ENCODE data around the gene VARS1. TPM values are rescaled to one million over a fixed set of nuclear protein-coding genes. Genes with fewer than 3 reads are reported as not detected.

VARS1 gene
- total RNA-seq, 1 experiment from 2014 or later, result 132 TPM

DNA sequence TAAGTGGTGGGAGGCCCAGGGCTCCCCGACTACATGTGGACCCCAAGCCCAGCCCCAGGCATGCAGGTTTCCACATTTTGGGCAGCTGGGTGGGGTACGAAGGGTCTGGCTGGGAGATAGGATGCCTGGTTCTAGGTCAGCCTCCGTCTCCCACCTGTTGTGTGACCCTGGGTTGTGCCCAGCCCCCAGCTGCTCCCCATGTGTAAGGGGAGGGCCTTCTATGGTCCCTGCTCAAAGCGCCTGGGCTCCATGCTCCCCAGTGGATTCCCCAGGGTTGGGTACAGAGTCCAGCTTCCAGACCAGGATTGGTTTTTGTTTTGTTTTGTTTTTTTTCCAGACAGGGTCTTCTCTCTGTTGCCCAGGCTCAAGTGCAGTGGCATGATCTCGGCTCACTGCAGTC lies 17.4 kb downstream of the VARS1 start:
- DNase-seq, result no peak
- Histone ChIP-seq H3K4me1 (peaks cover 17% of the 10 kb centered on the region), H3K27me3 (replicated peaks; ENCODE audit: control insufficient read depth, insufficient read depth, low read length) (no peaks in the 10 kb centered on the region), H3K9me3 (no peaks in the 10 kb centered on the region), H3K4me3 (ENCODE audit: low read depth, low read length) (no peak overlapping the region), H3K36me3 (ENCODE audit: control insufficient read depth, insufficient read depth, low read length) (no peaks in the 10 kb centered on the region)
- POLR2A ChIA-PET, result no interaction called here
- intact Hi-C loops (cut with micrococcal nuclease; ENCODE audit: unreplicated experiment), result no loop called here
- H3K4me1 Mint-ChIP-seq (ENCODE audit: low read depth, unreplicated experiment), result peaks cover 5% of the 10 kb centered on the region
- CTCF ChIA-PET, result no interaction called here
- H3K36me3 Mint-ChIP-seq (ENCODE audit: insufficient read depth, unreplicated experiment), result peaks cover 40% of the 10 kb centered on the region
- H3K4me3 Mint-ChIP-seq (ENCODE audit: unreplicated experiment), result no peak overlapping the region
- no peaks in the 10 kb centered on the region for H3K27me3 Mint-ChIP-seq (ENCODE audit: insufficient read depth, unreplicated experiment)
- TF ChIP-seq, protein P1, sequence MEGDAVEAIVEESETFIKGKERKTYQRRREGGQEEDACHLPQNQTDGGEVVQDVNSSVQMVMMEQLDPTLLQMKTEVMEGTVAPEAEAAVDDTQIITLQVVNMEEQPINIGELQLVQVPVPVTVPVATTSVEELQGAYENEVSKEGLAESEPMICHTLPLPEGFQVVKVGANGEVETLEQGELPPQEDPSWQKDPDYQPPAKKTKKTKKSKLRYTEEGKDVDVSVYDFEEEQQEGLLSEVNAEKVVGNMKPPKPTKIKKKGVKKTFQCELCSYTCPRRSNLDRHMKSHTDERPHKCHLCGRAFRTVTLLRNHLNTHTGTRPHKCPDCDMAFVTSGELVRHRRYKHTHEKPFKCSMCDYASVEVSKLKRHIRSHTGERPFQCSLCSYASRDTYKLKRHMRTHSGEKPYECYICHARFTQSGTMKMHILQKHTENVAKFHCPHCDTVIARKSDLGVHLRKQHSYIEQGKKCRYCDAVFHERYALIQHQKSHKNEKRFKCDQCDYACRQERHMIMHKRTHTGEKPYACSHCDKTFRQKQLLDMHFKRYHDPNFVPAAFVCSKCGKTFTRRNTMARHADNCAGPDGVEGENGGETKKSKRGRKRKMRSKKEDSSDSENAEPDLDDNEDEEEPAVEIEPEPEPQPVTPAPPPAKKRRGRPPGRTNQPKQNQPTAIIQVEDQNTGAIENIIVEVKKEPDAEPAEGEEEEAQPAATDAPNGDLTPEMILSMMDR (IDR thresholded peaks at IDR 0.05; ENCODE audit: insufficient read depth in 1 of 2, low read depth in 1 of 2, low read length in 1 of 2, severe bottlenecking in 1 of 2, unreplicated experiment in 1 of 2), result no peak
- no peaks in the 10 kb centered on the region for H3K9me3 Mint-ChIP-seq (ENCODE audit: unreplicated experiment)
- BruUV-seq (replicated peaks), result no TSS peak
- H3K27ac Mint-ChIP-seq (ENCODE audit: unreplicated experiment), result peak overlapping the region; percentile 59

DNA sequence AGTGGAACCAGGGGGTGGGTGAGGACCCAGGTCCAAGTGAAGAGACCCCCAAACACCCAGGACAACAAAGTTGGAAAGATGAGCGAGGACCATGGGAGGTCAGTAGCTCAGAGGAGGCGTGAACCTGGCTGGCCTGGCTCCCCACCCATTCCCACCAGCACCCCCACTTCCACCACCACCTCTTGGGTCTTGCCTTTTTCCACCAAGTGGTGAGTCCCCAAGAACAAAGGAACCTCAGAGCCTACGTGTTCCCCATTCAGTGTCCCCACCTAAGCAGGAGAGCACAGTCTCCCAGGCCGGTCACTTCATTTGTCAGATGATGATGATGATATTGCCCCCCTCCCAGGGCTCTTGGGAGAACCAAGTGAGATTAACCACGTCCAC lies 17.9 kb downstream of the VARS1 start:
- no peaks in the 10 kb centered on the region for H3K9me3 ChIP-seq
- CTCF ChIA-PET, result no interaction called here
- no peak for DNase-seq
- BruUV-seq (replicated peaks), result no TSS peak
- no peaks in the 10 kb centered on the region for H3K27me3 Mint-ChIP-seq (ENCODE audit: insufficient read depth, unreplicated experiment)
- peaks cover 5% of the 10 kb centered on the region for H3K4me1 Mint-ChIP-seq (ENCODE audit: low read depth, unreplicated experiment)
- intact Hi-C loops (cut with micrococcal nuclease; ENCODE audit: unreplicated experiment), result loop anchor here (1.0 kb wide), 1 partner anchor 14 kb away; no protein-coding TSS in a partner anchor
- H3K27ac Mint-ChIP-seq (ENCODE audit: unreplicated experiment), result peak overlapping the region; percentile 59
- peaks cover 35% of the 10 kb centered on the region for H3K36me3 Mint-ChIP-seq (ENCODE audit: insufficient read depth, unreplicated experiment)
- TF ChIP-seq, protein P1 (IDR thresholded peaks at IDR 0.05; ENCODE audit: insufficient read depth in 1 of 2, low read depth in 1 of 2, low read length in 1 of 2, severe bottlenecking in 1 of 2, unreplicated experiment in 1 of 2), result no peak
- no peak overlapping the region for H3K4me3 ChIP-seq (ENCODE audit: low read depth, low read length)
- H3K4me1 ChIP-seq, result peaks cover 23% of the 10 kb centered on the region
- no peaks in the 10 kb centered on the region for H3K27me3 ChIP-seq (replicated peaks; ENCODE audit: control insufficient read depth, insufficient read depth, low read length)
- no peaks in the 10 kb centered on the region for H3K36me3 ChIP-seq (ENCODE audit: control insufficient read depth, insufficient read depth, low read length)
- POLR2A ChIA-PET, result interaction anchor here (0.5 to 0.7 kb wide), 2 partner anchors 29 to 117 kb away, joined by 3 to 5 read pairs; partner anchors contain the start of genes C6orf47 and LSM2
- H3K9me3 Mint-ChIP-seq (ENCODE audit: unreplicated experiment), result no peaks in the 10 kb centered on the region
- no peak overlapping the region for H3K4me3 Mint-ChIP-seq (ENCODE audit: unreplicated experiment)

DNA sequence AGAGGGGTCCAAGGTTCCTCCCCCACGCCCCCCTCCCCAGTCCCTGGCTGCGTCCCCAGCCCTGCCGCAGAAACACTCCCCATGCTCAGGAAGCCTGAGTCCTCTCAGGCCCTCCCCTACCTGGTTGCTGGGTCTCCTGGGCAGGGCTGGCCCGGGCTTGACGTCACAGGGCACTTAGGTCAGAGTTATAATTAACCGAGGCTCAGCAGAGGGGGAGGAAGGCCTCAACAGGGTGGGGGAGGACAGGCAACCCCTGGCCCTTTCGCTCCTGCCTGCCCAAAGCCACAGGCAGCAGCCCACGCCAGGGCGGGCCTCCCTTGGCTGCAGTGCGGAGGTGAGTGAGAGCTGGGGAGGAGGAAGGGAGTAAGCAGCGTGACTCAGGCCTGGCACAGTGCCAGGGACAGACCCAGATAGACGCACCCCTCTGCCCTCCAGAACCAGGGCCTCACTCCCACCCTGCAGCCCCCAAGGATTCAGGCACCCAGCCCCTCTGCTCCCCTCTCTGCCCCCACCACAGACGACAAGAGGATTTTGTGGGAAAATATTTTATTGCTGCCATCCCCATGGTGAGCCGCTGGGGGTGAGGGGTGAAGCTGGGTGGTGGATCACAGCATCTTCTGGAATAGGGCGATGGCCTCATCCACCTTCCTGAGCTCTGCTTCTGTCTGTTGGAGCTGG lies 18.4 kb downstream of the VARS1 start, which contains the start of gene VWA7:
TSS of gene VWA7 (minus strand) at position 340 of the 678 bp plus-strand sequence. CDS start 549 bp downstream, outside the sequence.
- H3K27me3 ChIP-seq (replicated peaks; ENCODE audit: control insufficient read depth, insufficient read depth, low read length), result no peaks in the 10 kb centered on the region
- intact Hi-C loops (cut with micrococcal nuclease; ENCODE audit: unreplicated experiment), result loop anchor here (1.0 kb wide), 1 partner anchor 14 kb away; no protein-coding TSS in a partner anchor
- no peak within 1 kb of the TSS for H3K4me3 ChIP-seq (ENCODE audit: low read depth, low read length)
- TF ChIP-seq, protein P1 (IDR thresholded peaks at IDR 0.05; ENCODE audit: insufficient read depth in 1 of 2, low read depth in 1 of 2, low read length in 1 of 2, severe bottlenecking in 1 of 2, unreplicated experiment in 1 of 2), result no peak
- ChIA-PET POLR2A (interaction anchor here (0.5 to 0.7 kb wide), 2 partner anchors 30 to 117 kb away, joined by 3 to 5 read pairs; partner anchors contain the start of genes C6orf47 and LSM2), CTCF (no interaction called here)
- no peaks in the 10 kb centered on the region for H3K9me3 ChIP-seq
- BruUV-seq (replicated peaks), result no TSS peak
- Mint-ChIP-seq H3K4me1 (ENCODE audit: low read depth, unreplicated experiment) (peaks cover 5% of the 10 kb centered on the region), H3K4me3 (ENCODE audit: unreplicated experiment) (no peak within 1 kb of the TSS), H3K36me3 (ENCODE audit: insufficient read depth, unreplicated experiment) (peaks cover 30% of the 10 kb centered on the region), H3K27me3 (ENCODE audit: insufficient read depth, unreplicated experiment) (no peaks in the 10 kb centered on the region), H3K27ac (ENCODE audit: unreplicated experiment) (peak within 1 kb of the TSS; percentile 59), H3K9me3 (ENCODE audit: unreplicated experiment) (no peaks in the 10 kb centered on the region)
- no peaks in the 10 kb centered on the region for H3K36me3 ChIP-seq (ENCODE audit: control insufficient read depth, insufficient read depth, low read length)
- peak; percentile 69 to 85 for DNase-seq
- H3K4me1 ChIP-seq, result peaks cover 23% of the 10 kb centered on the region

Measured in Caco-2 (cell line).